Measurements from ENCODE around the gene FMNL2.

DNA sequence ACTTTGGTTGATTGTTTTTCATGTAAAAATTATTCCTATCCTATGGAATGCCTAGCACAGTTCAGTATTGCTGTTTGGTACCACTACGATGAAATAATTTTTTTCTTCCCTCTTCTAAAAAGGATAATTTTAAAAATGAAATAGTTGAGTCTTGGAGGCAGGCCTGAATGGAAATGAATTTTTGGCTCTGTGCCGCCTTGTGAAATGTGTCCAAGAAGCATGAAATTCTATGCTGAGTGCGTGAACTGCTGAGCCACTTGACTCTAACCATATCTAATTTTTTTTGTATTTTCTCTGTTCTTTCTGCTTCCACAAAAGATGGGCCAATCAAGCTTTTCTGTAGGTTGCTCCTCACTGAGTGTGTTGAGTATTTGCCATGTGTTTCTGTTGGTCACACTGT lies 287.2 kb downstream of the FMNL2 start:
- TF ChIP-seq POLR2A (IDR thresholded peaks at IDR 0.05; ENCODE audit: low read length) (no peak), GATA1 (IDR thresholded peaks at IDR 0.05; ENCODE audit: low read depth, low read length) (no peak)

All from erythroblast (primary cell).